Fibroblast of pulmonary artery (primary cell): ENCODE results near the gene KRTAP6-1.

Experiments
- DNase-seq: peaks from one replicate; pipeline ENCODE4 v3.0.0-alpha.2; 2010; ENCODE audit warnings: low read depth
- H3K4me3 ChIP-seq: replicated peaks from 2 replicates; pipeline ENCODE4 v1.5.1; 2011; ENCODE audit warnings: low read depth, mild to moderate bottlenecking, control low read depth, low read length, moderate library complexity
- CTCF ChIP-seq: IDR thresholded peaks from 2 replicates; pipeline ENCODE4 v1.5.1; 2011; ENCODE audit warnings: mild to moderate bottlenecking, control low read depth, low read length, inconsistent platforms; ENCODE audit errors: missing control alignments

The KRTAP6-1 gene

GRCh38 chr21:30628109-30628508 is 14.4 kb upstream of the KRTAP6-1 start:
- no peak for DNase-seq
- H3K4me3 ChIP-seq = no peak overlapping the region
- no peak for TF ChIP-seq CTCF

- no peak for TF ChIP-seq CTCF
- no peak for DNase-seq
- H3K4me3 ChIP-seq = no peak overlapping the region
These were observed 11.9 kb upstream of the KRTAP6-1 start for GRCh38 chr21:30625449-30626165.

- H3K4me3 ChIP-seq = no peak overlapping the region
- DNase-seq = no peak
- no peak for TF ChIP-seq CTCF
These were observed 9.6 kb upstream of the KRTAP6-1 start for GRCh38 chr21:30623362-30623761.

GRCh38 chr21:30620522-30620921 is 6.8 kb upstream of the KRTAP6-1 start, which contains the start of gene KRTAP20-4:
Gene KRTAP20-4, plus strand, starts transcription at chr21:30620627.
- no peak for DNase-seq
- H3K4me3 ChIP-seq = no peak within 1 kb of the TSS
- no peak for TF ChIP-seq CTCF

- TF ChIP-seq CTCF = no peak
- no peak overlapping the region for H3K4me3 ChIP-seq
- no peak for DNase-seq
These were observed 6.3 kb upstream of the KRTAP6-1 start for GRCh38 chr21:30620080-30620479.

- TF ChIP-seq CTCF = no peak
These were observed 2.4 kb upstream of the KRTAP6-1 start, which contains the start of gene KRTAP20-1 for GRCh38 chr21:30616125-30616524. Gene KRTAP20-1, plus strand, starts transcription at chr21:30616425. Its CDS starts 30 bp downstream, at chr21:30616455.

GRCh38 chr21:30615199-30615598 is 1.5 kb upstream of the KRTAP6-1 start:
- no peak for TF ChIP-seq CTCF
- no peak for DNase-seq
- H3K4me3 ChIP-seq = no peak overlapping the region

More at GRCh38 chr21:30616125-30616524, 2.4 kb upstream of the KRTAP6-1 start, which contains the start of gene KRTAP20-1:
- DNase-seq = no peak
- H3K4me3 ChIP-seq = no peak within 1 kb of the TSS
